Erythroblast (primary cell): ENCODE data around the gene DCAF15.
A peak's percentile ranks its signal among the peaks of the same experiment; 100 is the strongest.
"Not testable (repeated sequence)": the region's sequence is repeated elsewhere in the genome, so short reads cannot be mapped to it uniquely, and the experiment has no call there.

Source experiments
- DNase-seq, 2 experiments: peaks; one replicate each; lab custom pipeline; 2025; lab: John Stamatoyannopoulos, UW
- GATA1 ChIP-seq: IDR thresholded peaks from 2 replicates; pipeline ENCODE4 v1.6.1; 2011; ENCODE audit warnings: low read depth, mild to moderate bottlenecking, control low read depth, low read length, moderate library complexity
- POLR2A ChIP-seq: IDR thresholded peaks from 2 replicates; pipeline ENCODE4 v1.6.1; 2011; ENCODE audit warnings: mild to moderate bottlenecking, low read length

The DCAF15 gene

DNA sequence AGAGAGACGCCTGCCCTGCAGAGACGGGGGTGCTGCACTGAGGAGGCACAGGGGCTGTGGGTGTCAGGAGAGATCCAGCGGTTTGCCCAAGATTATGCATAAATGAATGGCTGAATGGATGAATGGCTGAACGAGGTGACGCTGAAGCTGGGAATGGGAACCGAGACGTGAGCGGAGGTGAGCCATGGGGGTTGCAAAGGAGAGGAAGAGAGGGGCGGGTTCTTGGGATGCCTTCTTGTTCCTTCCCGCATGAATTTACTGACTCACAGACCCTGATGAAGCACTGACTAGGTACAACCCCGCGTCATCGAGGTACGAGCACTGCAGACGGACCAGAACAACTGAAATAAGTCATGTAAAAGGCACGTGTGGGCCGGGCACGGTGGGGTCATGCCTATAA is 16.7 kb downstream of the DCAF15 start:
- TF ChIP-seq GATA1 (no peak), POLR2A (no peak)
- DNase-seq, result no peak

DNA sequence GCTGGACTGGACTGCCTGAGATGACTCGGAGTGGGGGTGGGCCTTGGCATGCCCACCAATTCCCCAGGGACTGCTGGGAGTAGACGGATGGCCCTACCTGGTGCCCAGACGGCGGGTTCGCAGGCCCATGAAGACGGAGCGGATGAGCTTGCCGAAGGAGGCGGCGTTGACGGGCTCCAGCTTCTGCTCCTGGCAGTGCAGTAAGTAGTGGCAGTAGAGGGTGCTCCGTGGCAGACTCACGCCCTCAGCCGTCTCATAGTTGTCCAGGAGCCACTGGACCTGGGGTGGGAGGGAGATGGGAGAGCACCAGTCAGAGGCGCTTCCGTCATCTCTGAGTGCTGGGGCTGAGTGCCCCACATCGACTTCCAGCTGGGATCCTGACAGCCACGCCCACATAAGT is 17.6 kb downstream of the DCAF15 start:
- no peak for TF ChIP-seq POLR2A
- TF ChIP-seq GATA1, result no peak

DNA sequence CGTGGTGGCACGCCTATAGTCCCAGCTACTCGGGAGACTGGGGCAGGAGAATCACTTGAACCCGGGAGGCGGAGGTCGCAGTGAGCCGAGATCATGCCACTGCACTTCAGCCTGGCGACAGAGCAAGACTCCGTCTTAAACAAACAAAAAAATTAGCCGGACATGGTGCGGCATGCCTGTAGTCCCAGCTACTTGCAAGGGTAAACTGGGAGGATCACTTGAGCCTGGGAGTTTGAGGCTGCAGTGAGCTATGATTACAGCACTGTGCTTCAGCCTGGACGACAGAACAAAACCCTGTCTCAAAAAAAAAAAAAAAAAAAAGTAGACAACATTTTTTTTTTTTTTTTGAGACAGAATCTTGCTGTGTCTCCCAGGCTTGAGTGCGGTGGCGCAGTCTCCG is 19.6 kb downstream of the DCAF15 start:
- DNase-seq, result not testable (repeated sequence)

More for the DNA sequence above, 17.6 kb downstream of the DCAF15 start:
- no peak for DNase-seq

DNA sequence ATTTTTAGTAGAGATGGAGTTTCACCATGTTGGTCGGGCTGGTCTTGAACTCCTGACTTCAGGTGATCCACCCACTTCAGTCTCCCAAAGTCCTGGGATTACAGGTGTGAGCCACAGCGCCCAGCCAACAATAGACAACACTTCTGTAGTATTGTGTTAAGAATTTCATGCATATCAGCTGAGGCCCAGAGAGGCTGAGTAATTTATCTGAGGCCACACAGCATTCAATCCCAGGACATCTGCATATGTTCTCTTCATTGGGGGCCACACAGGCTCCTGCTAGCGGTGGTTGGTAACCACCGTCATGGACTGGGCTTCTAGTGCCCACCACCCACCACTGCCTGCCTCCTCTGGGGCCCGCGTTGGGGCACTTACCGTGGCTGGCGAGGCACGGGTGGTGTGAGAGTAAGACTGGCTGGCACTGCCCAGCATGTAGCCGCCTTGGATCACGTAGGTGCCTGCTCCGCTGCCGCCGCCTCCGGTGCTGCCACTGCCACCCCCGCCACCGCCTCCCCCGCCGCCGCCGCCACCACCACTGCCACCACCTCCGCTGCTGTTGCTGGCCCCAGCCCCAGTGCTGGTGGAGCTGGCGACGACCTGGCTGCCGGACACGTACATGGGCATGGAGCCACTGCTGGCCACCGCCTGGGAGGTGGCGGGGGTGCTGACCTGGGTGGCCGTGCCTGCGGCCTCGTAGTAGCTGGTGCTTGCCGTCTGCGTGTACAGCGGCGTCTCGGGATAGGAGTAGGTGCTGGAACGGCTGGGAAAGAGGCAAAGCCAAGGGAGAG is 20.3 kb downstream of the DCAF15 start:
- DNase-seq, result no peak
- no peak for TF ChIP-seq POLR2A
- TF ChIP-seq GATA1, result no peak

DNA sequence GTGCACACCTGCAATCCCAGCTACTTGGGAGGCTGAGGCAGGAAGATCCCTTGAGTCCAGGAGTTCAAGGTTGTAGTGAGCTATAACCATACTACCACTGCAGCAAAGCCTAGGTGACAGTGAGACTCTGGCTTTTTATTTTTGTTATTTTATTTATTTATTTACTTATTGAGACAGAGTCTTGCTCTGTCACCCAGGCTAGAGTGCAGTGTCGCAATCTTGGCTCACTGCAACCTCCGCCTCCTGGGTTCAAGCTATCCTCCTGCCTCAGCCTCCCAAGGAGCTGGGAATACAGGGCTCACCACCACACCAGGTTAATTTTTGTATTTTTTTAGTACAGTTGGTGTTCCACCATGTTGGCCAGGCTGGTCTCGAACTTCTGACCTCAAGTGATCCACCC is 21.2 kb downstream of the DCAF15 start:
- DNase-seq, result not testable (repeated sequence)

DNA sequence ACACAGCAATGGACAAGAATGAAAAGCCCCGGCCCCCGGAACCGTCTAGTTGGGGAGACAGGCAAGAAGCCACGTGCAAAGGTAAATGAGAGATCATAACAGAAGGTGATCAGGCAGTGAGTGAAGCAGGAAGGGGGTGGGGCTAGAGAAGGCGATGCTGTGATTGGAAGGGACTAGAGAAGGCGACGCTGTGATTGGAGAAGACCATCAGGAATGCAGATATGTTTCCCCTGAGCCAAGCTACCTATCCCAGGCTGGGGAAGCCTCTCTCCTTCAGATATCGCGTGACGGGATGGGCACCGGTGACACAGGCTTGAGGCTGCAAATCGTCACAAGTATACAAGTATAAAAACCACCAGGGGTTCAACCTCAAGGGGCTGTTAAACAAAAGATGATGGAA is 21.8 kb downstream of the DCAF15 start:
- no peak for TF ChIP-seq POLR2A
- no peak for TF ChIP-seq GATA1
- no peak for DNase-seq

DNA sequence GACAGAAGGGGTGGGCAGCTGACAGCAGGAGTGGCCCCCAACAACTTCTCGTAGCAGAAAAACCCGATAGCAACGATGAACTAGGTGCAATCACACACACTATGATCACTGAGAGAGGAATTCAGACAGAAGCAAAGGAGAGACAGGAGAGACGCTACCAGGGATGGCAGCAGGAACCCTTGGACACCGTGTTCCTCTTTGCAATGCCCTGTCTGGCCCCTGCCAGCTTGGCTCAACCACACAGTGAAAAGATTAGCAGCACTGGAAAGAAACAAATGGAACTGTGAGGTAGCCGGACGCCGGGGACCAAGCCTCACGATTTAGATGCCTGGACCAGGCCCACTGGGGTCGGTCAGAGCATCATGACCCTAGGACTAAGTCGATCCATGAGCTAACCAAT is 23.6 kb downstream of the DCAF15 start:
- no peak for DNase-seq
- TF ChIP-seq POLR2A (no peak), GATA1 (no peak)

DNA sequence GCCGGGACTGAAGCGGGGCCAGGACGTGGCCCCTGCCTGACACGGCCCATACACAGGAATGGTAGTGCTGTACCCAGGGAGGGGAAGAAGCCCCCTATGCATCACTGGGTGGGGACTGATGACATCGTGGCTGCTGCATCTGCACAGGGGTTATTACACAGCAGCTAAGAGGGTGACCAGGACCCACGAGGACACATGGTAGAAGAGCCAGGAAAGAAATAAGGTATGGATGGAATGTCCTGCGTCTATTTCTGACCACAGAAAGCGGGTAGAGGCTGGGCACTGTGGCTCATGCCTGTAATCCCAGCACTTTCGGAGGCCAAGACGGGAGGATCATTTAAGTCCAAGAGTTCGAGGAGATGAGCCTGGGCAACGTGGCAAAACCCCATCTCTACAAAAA is 24.1 kb downstream of the DCAF15 start:
- DNase-seq, result no peak
- TF ChIP-seq POLR2A, result no peak

DNA sequence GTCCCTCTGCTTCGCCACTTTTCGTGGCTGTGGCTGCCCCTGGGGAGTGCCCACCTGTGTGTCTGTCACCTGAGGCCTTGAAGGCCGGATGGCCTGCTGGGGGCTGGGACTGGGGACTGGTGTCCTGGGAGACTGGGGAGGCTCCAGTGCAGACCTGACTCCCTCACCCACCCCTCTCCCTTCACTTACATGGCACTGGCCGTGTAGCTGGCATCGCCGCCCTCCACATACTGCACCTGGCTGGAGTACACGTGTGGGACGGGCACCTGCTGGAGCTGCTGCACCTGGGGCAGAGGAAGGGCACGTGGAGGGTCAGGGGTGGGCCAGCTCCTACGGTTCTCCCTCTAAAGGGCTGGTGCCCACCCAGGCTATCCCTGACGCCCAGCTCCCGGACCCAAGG is 25.5 kb downstream of the DCAF15 start:
- TF ChIP-seq POLR2A, result no peak
- no peak for TF ChIP-seq GATA1
- no peak for DNase-seq

DNA sequence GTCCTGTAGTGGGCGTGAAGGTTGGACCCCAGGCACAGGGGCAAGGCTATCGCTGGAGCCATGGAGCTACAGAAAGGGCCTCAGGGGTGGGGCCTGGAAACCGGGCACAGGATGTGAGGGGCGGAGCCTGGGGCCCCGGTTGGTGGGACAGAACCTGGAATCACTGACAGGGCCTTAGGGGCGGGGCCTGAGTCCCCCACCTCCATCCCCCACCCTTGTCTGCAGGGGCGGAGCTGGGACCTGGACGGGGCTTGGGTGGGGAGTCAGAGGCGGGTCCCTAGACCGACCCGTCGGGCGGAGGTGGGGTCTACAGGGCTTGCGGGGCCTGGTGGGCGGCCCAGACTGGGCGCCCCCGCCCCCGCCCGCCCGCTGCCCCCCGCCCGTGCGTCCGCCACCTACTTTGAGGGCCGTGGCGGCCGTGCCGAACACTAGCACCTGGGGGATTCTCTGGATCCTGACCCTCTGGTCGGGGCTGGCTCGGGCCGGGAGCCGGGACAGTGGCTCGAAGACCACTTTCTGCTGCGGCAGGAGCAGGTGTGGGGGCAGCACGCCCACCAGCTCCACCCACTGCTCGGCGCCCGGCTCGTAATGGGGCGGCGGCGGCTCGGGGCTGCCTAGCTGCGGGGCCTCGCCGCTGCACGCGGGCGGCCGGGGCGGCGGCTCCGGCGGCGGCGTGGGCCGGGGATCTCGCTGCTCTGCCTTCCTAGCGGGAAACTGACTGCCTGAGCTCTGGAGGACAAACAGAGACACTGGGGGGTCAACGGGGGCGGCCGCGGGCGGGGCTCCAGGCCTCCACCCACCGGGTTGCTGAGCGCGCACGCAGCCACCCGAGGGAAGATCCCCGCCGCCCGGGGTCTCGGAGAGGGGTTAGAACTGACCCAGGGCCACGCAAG is 26.3 kb downstream of the DCAF15 start:
- DNase-seq, result peak; percentile 53 to 57

DNA sequence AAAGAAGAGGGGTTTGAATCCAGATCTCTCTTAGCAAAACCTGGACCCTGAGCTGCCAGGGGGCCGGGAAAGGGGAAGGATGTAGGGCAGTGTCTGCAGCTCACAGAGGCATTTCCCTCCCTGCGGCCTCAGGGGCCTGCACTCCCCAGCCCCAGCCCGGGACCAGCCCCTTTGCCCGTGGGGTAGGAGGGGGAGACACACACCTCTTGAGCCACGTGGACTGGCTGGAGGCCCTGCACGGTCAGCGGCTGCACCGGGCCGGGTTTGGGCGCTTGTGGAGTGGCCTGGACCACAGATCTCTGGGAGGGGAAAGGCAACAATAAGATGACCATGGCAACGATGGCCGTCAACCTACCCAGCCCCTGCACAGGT is 26.9 kb downstream of the DCAF15 start:
- TF ChIP-seq POLR2A (no peak), GATA1 (no peak)
- no peak for DNase-seq

More for the DNA sequence above, 26.3 kb downstream of the DCAF15 start:
- TF ChIP-seq POLR2A (no peak), GATA1 (no peak)

DNA sequence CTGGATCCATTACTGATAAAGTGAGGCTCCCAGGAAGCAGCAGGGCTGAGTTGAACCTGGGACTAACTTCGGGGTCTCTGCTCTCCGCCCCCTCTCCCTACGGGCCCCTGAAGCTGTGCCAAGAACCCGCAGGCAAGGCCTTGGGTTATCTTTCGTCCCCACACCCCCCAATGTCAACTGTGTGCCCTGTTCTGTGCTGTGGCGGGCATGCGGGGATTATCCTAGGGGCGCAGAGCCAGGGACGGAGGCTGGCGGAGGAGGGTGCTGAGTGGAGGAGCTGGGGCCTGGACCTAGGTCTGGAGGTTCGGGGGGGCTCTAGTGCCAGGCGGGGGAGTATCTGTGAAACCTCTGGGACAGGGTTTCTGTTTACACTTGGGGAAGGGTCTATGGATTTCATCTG is 27.4 kb downstream of the DCAF15 start:
- TF ChIP-seq GATA1 (no peak), POLR2A (no peak)
- peak in 1 of 2 experiments; percentile 23 for DNase-seq

DNA sequence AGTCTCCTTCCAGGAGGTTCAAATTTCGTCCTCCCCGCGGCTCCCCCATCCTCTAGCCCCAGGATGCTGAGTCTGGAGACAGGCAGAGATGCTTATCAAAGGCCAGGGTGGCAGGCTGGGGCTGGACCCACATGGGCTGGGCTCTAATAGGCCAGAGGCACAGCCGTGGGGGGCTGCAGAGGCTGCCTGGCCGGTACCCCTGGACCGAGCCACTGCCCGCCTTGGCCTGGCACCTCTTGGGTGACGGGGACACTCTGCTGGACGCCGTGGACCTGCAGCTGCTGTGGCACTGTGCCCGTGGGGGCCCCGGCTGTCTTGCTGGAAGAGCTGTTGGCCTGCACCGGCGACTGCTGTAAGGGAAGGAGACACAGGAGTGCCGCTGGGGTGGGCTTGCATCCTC is 28.0 kb downstream of the DCAF15 start:
- DNase-seq, result no peak
- no peak for TF ChIP-seq GATA1
- TF ChIP-seq POLR2A, result no peak

DNA sequence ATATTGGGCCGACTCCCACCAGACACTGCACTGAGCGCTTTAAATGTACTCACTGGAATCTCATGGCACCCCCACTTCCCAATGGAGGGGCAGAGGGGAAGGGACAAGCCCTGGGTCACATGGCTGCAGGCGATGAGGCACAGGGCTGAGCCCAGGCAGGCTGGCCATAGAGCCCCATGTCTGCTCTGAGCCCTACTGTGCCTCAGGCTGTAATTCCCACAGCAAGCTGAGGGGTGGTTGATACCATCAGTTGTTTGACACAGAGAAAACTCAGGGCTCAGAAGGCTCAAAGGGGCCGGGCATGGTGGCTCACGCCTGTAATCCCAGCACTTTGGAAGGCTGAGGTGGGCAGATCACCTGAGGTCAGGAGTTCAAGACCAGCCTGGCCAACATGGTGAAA is 28.7 kb downstream of the DCAF15 start:
- TF ChIP-seq GATA1 (no peak), POLR2A (no peak)
- DNase-seq, result no peak
